ENCODE data around the gene CAMK2B.

Gene CAMK2B

GRCh38 chr7:44324204-44324480, 1.3 kb downstream of the CAMK2B start:
- H4K20me1 ChIP-seq = peaks cover 30% of the 10 kb centered on the region
- no peak overlapping the region for H3K4me3 ChIP-seq
- peaks cover 12% of the 10 kb centered on the region for H3K4me1 ChIP-seq
- H3K27me3 ChIP-seq = peaks cover 62% of the 10 kb centered on the region
- H3K27ac ChIP-seq = no peak overlapping the region
- no peak for TF ChIP-seq Cebpa-rat (IDR thresholded peaks at IDR 0.05)
- no peak overlapping the region for H3K9ac ChIP-seq
- no peak overlapping the region for H3K4me2 ChIP-seq
- no peaks in the 10 kb centered on the region for H3K36me3 ChIP-seq
- H3K9me3 ChIP-seq = no peaks in the 10 kb centered on the region

- H3K4me2 ChIP-seq = no peak overlapping the region
- H3K4me1 ChIP-seq = peaks cover 12% of the 10 kb centered on the region
- TF ChIP-seq Cebpa-rat (IDR thresholded peaks at IDR 0.05) = no peak
Observed at GRCh38 chr7:44323381-44324203, 1.8 kb downstream of the CAMK2B start.

GRCh38 chr7:44322631-44323363, 2.6 kb downstream of the CAMK2B start:
- Histone ChIP-seq H3K27ac (no peak overlapping the region), H3K4me1 (peaks cover 12% of the 10 kb centered on the region), H3K27me3 (peaks cover 62% of the 10 kb centered on the region), H3K4me2 (no peak overlapping the region), H3K36me3 (no peaks in the 10 kb centered on the region), H3K9me3 (no peaks in the 10 kb centered on the region), H3K4me3 (no peak overlapping the region), H4K20me1 (peaks cover 30% of the 10 kb centered on the region), H3K9ac (no peak overlapping the region)
- no peak for TF ChIP-seq Cebpa-rat (IDR thresholded peaks at IDR 0.05)

More at GRCh38 chr7:44323381-44324203, 1.8 kb downstream of the CAMK2B start:
- Histone ChIP-seq H3K27me3 (peaks cover 62% of the 10 kb centered on the region), H3K4me3 (no peak overlapping the region), H3K27ac (no peak overlapping the region), H3K9ac (no peak overlapping the region), H3K36me3 (no peaks in the 10 kb centered on the region), H4K20me1 (peaks cover 30% of the 10 kb centered on the region), H3K9me3 (no peaks in the 10 kb centered on the region)

GRCh38 chr7:44321796-44322195, 3.6 kb downstream of the CAMK2B start:
- H3K36me3 ChIP-seq = no peaks in the 10 kb centered on the region
- H3K4me2 ChIP-seq = no peak overlapping the region
- no peaks in the 10 kb centered on the region for H3K9me3 ChIP-seq
- H4K20me1 ChIP-seq = peaks cover 30% of the 10 kb centered on the region
- no peak overlapping the region for H3K9ac ChIP-seq
- H3K4me3 ChIP-seq = no peak overlapping the region
- H3K27ac ChIP-seq = no peak overlapping the region
- no peak for TF ChIP-seq Cebpa-rat (IDR thresholded peaks at IDR 0.05)
- peaks cover 52% of the 10 kb centered on the region for H3K27me3 ChIP-seq
- H3K4me1 ChIP-seq = peaks cover 10% of the 10 kb centered on the region

GRCh38 chr7:44320794-44321371, 4.5 kb downstream of the CAMK2B start:
- H3K4me1 ChIP-seq = 0 out of 2 replicates have a peak, but pooled peaks cover under 1% of the 10 kb centered on the region
- TF ChIP-seq Cebpa-rat (IDR thresholded peaks at IDR 0.05) = no peak
- peaks cover 30% of the 10 kb centered on the region for H4K20me1 ChIP-seq
- no peaks in the 10 kb centered on the region for H3K9me3 ChIP-seq
- no peak overlapping the region for H3K4me2 ChIP-seq
- H3K4me3 ChIP-seq = no peak overlapping the region
- H3K9ac ChIP-seq = no peak overlapping the region
- H3K27me3 ChIP-seq = peaks cover 42% of the 10 kb centered on the region
- no peaks in the 10 kb centered on the region for H3K36me3 ChIP-seq
- H3K27ac ChIP-seq = no peak overlapping the region

- H3K27ac ChIP-seq = no peak overlapping the region
Observed at GRCh38 chr7:44320141-44320540, 5.3 kb downstream of the CAMK2B start.

GRCh38 chr7:44318332-44318731, 7.1 kb downstream of the CAMK2B start:
- Histone ChIP-seq H3K4me2 (no peak overlapping the region), H3K9me3 (no peaks in the 10 kb centered on the region), H3K9ac (no peak overlapping the region), H3K27me3 (peaks cover 17% of the 10 kb centered on the region), H3K4me3 (no peak overlapping the region), H3K36me3 (no peaks in the 10 kb centered on the region), H4K20me1 (peaks cover 11% of the 10 kb centered on the region), H3K27ac (no peak overlapping the region), H3K4me1 (no peaks in the 10 kb centered on the region)
- no peak for TF ChIP-seq Cebpa-rat (IDR thresholded peaks at IDR 0.05)

More at GRCh38 chr7:44320141-44320540, 5.3 kb downstream of the CAMK2B start:
- H3K4me2 ChIP-seq = no peak overlapping the region
- no peaks in the 10 kb centered on the region for H3K36me3 ChIP-seq
- H4K20me1 ChIP-seq = peaks cover 29% of the 10 kb centered on the region
- H3K9ac ChIP-seq = no peak overlapping the region
- H3K27me3 ChIP-seq = peaks cover 35% of the 10 kb centered on the region
- H3K9me3 ChIP-seq = no peaks in the 10 kb centered on the region
- no peak overlapping the region for H3K4me3 ChIP-seq
- no peaks in the 10 kb centered on the region for H3K4me1 ChIP-seq
- no peak for TF ChIP-seq Cebpa-rat (IDR thresholded peaks at IDR 0.05)

GRCh38 chr7:44315301-44315903, 10.0 kb downstream of the CAMK2B start:
- Histone ChIP-seq H4K20me1 (no peaks in the 10 kb centered on the region), H3K9me3 (no peaks in the 10 kb centered on the region), H3K9ac (no peak overlapping the region), H3K27ac (no peak overlapping the region), H3K4me1 (0 out of 2 replicates have a peak, but pooled peaks cover 5% of the 10 kb centered on the region), H3K27me3 (peaks cover 5% of the 10 kb centered on the region), H3K4me3 (no peak overlapping the region), H3K36me3 (no peaks in the 10 kb centered on the region), H3K4me2 (no peak overlapping the region)
- no peak for TF ChIP-seq Cebpa-rat (IDR thresholded peaks at IDR 0.05)

GRCh38 chr7:44313621-44314031, 11.8 kb downstream of the CAMK2B start:
- H3K4me2 ChIP-seq = no peak overlapping the region

More at GRCh38 chr7:44313621-44314031, 11.8 kb downstream of the CAMK2B start:
- Histone ChIP-seq H3K36me3 (no peaks in the 10 kb centered on the region), H3K4me1 (peaks cover 22% of the 10 kb centered on the region), H3K9ac (no peak overlapping the region), H3K27ac (no peak overlapping the region), H4K20me1 (peaks cover 8% of the 10 kb centered on the region; the same call in 1 of the 2 replicates), H3K27me3 (peaks cover 23% of the 10 kb centered on the region), H3K9me3 (no peaks in the 10 kb centered on the region), H3K4me3 (no peak overlapping the region)
- no peak for TF ChIP-seq Cebpa-rat (IDR thresholded peaks at IDR 0.05)

Measured in BLaER1 (cell line).